Measurements from ENCODE around the gene MANSC1.
A peak's percentile ranks its signal among the peaks of the same experiment; 100 is the strongest.

MANSC1 gene

GRCh38 chr12:12349711-12350665 is at the start of gene MANSC1:
TSS of gene MANSC1 (minus strand) at chr12:12350242. CDS start at chr12:12343314, 6,928 bp downstream.
- DNase-seq, result peak; percentile 55

- DNase-seq, result no peak
Observed at GRCh38 chr12:12399161-12399560, 49.1 kb upstream of the MANSC1 start.

GRCh38 chr12:12398026-12398859 is 48.2 kb upstream of the MANSC1 start:
- DNase-seq, result no peak

- no peak for DNase-seq
Observed at GRCh38 chr12:12397184-12397583, 47.1 kb upstream of the MANSC1 start.

GRCh38 chr12:12396694-12397093 is 46.7 kb upstream of the MANSC1 start:
- no peak for DNase-seq

- no peak for DNase-seq
Observed at GRCh38 chr12:12393171-12393570, 43.1 kb upstream of the MANSC1 start.

GRCh38 chr12:12392413-12392812 is 42.4 kb upstream of the MANSC1 start:
- DNase-seq, result no peak

- DNase-seq, result no peak
Observed at GRCh38 chr12:12387501-12387900, 37.5 kb upstream of the MANSC1 start.

GRCh38 chr12:12384571-12385340 is 34.7 kb upstream of the MANSC1 start:
- DNase-seq, result peak; percentile 70

GRCh38 chr12:12381982-12382381 is 31.9 kb upstream of the MANSC1 start:
- DNase-seq, result no peak

- DNase-seq, result no peak
Observed at GRCh38 chr12:12380949-12381593, 31.0 kb upstream of the MANSC1 start.

- DNase-seq, result no peak
Observed at GRCh38 chr12:12379831-12380730, 30.0 kb upstream of the MANSC1 start.

- DNase-seq, result no peak
Observed at GRCh38 chr12:12378616-12379015, 28.6 kb upstream of the MANSC1 start.

- DNase-seq, result no peak
Observed at GRCh38 chr12:12376646-12377448, 26.8 kb upstream of the MANSC1 start.

GRCh38 chr12:12372946-12373722 is 23.1 kb upstream of the MANSC1 start:
- no peak for DNase-seq

GRCh38 chr12:12367482-12367998 is 17.5 kb upstream of the MANSC1 start:
- DNase-seq, result no peak

GRCh38 chr12:12366701-12367481 is 16.8 kb upstream of the MANSC1 start:
- no peak for DNase-seq

GRCh38 chr12:12365931-12366431 is 15.9 kb upstream of the MANSC1 start:
- DNase-seq, result no peak

Measured in stimulated activated CD8-positive, alpha-beta memory T cell treated with anti-CD3 and anti-CD28 coated beads, Interleukin-4, amount 100 ng/mL, for 48 hours (primary cell).